ENCODE results near the gene GPA33. TPM values are rescaled to one million over a fixed set of nuclear protein-coding genes. Genes with fewer than 3 reads are reported as not detected.

GPA33 gene
- total RNA-seq, 1 experiment from 2014 or later: not detected

DNA sequence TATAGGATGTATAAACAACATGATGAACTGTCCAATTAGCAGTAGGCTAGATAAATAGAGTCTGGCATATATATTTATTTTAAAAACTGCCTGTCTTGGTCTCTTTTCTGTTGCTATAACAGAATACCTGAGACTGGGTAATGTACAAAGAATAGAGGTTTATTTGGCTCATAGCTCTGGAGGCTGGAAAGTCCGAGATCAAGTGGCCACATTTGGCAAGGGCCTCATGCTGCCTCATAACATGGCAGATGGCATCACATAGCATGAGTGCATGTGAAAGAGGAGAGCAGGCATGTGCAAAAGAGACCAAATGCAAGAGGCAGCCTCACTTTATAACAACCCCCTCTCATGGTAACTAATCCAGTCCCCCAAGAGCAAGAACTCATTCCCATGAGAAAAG, 9.7 kb upstream of the GPA33 start:
- Histone ChIP-seq H4K5ac (ENCODE audit: insufficient read length, low read depth, low read length) (no peak overlapping the region), H3K4ac (ENCODE audit: low read depth, low read length) (no peak overlapping the region), H3K18ac (ENCODE audit: insufficient read length, low read depth, low read length) (no peak overlapping the region), H4K8ac (replicated peaks; ENCODE audit: insufficient read length, low read depth, low read length) (no peak overlapping the region), H3K4me2 (ENCODE audit: insufficient read depth, insufficient read length, low read length) (no peak overlapping the region), H3K27ac (ENCODE audit: insufficient read length, low read depth, low read length) (no peak overlapping the region), H3K56ac (ENCODE audit: insufficient read length, low read depth, low read length) (no peak overlapping the region), H2AFZ (ENCODE audit: low read length) (no peak overlapping the region), H4K20me1 (ENCODE audit: control insufficient read depth, insufficient read depth, insufficient read length) (no peaks in the 10 kb centered on the region), H3K23me2 (ENCODE audit: insufficient read length, low read depth, low read length, poor library complexity, severe bottlenecking) (no peaks in the 10 kb centered on the region), H2BK12ac (ENCODE audit: insufficient read length, low read depth, low read length) (no peak overlapping the region), H3K14ac (ENCODE audit: insufficient read depth, low read length) (no peak overlapping the region), H3K4me1 (ENCODE audit: insufficient read depth, low read length) (peaks cover 7% of the 10 kb centered on the region; the same call in 1 of the 2 replicates), H2BK15ac (ENCODE audit: low read depth, low read length) (no peak overlapping the region), H2BK20ac (ENCODE audit: low read depth, low read length, poor library complexity, severe bottlenecking) (no peak overlapping the region), H3K9me3 (ENCODE audit: control insufficient read depth, low read depth, low read length) (no peaks in the 10 kb centered on the region), H4K91ac (ENCODE audit: insufficient read length, low read depth, low read length) (no peak overlapping the region), H3K79me1 (ENCODE audit: insufficient read depth, low read depth, low read length, poor library complexity, severe bottlenecking) (no peaks in the 10 kb centered on the region), H2AK5ac (ENCODE audit: insufficient read length, low read length) (no peak overlapping the region), H2BK120ac (ENCODE audit: low read depth, low read length, poor library complexity, severe bottlenecking) (no peak overlapping the region), H3T11ph (ENCODE audit: low read length) (no peak overlapping the region), H3K79me2 (ENCODE audit: insufficient read depth, low read length) (no peaks in the 10 kb centered on the region), H2BK5ac (ENCODE audit: insufficient read length, low read length) (no peak overlapping the region), H3K27me3 (ENCODE audit: insufficient read depth, low read length) (no peaks in the 10 kb centered on the region), H3K23ac (ENCODE audit: insufficient read length, low read depth, low read length) (no peak overlapping the region), H3K9ac (ENCODE audit: extremely low read depth, insufficient read length, low read length) (no peak overlapping the region)
- Mint-ChIP-seq H3K4me1 (peaks cover 26 to 34% of the 10 kb centered on the region in 2 experiments), H3K36me3 (ENCODE audit: insufficient read depth in 1 of 3, low read depth in 3 of 3) (peaks cover 0 to 12% (median 0%) of the 10 kb centered on the region in 3 experiments; a peak in 2 of 7 replicates), H3K4me3 (no peak overlapping the region), H3K27me3 (ENCODE audit: low read depth) (peaks cover 2% of the 10 kb centered on the region; the same call in 1 of the 2 replicates), H3K9me3 (no peaks in the 10 kb centered on the region; a peak in 1 of 5 replicates), H3K27ac (no peak overlapping the region)
- DNase-seq: no peak
- no CpG with 5 or more reads among the region's 1 CpG for WGBS (ENCODE audit: extremely low coverage, insufficient read length, low lambda C conversion rate)
- TF ChIP-seq, protein P1, sequence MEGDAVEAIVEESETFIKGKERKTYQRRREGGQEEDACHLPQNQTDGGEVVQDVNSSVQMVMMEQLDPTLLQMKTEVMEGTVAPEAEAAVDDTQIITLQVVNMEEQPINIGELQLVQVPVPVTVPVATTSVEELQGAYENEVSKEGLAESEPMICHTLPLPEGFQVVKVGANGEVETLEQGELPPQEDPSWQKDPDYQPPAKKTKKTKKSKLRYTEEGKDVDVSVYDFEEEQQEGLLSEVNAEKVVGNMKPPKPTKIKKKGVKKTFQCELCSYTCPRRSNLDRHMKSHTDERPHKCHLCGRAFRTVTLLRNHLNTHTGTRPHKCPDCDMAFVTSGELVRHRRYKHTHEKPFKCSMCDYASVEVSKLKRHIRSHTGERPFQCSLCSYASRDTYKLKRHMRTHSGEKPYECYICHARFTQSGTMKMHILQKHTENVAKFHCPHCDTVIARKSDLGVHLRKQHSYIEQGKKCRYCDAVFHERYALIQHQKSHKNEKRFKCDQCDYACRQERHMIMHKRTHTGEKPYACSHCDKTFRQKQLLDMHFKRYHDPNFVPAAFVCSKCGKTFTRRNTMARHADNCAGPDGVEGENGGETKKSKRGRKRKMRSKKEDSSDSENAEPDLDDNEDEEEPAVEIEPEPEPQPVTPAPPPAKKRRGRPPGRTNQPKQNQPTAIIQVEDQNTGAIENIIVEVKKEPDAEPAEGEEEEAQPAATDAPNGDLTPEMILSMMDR (conservative IDR thresholded peaks at IDR 0.05): no peak
